HG02852 (cell line): ENCODE data around the gene PGBD5.
"Not testable (repeated sequence)": the region's sequence is repeated elsewhere in the genome, so short reads cannot be mapped to it uniquely, and the experiment has no call there.

Experiments used
- ATAC-seq: cut with Tn5 transposase; IDR thresholded peaks from one replicate; pipeline ENCODE4 v1.9.1; 2021; ENCODE audit warnings: mild to moderate bottlenecking, moderate library complexity; ENCODE audit not compliant: unreplicated experiment

Gene PGBD5

DNA sequence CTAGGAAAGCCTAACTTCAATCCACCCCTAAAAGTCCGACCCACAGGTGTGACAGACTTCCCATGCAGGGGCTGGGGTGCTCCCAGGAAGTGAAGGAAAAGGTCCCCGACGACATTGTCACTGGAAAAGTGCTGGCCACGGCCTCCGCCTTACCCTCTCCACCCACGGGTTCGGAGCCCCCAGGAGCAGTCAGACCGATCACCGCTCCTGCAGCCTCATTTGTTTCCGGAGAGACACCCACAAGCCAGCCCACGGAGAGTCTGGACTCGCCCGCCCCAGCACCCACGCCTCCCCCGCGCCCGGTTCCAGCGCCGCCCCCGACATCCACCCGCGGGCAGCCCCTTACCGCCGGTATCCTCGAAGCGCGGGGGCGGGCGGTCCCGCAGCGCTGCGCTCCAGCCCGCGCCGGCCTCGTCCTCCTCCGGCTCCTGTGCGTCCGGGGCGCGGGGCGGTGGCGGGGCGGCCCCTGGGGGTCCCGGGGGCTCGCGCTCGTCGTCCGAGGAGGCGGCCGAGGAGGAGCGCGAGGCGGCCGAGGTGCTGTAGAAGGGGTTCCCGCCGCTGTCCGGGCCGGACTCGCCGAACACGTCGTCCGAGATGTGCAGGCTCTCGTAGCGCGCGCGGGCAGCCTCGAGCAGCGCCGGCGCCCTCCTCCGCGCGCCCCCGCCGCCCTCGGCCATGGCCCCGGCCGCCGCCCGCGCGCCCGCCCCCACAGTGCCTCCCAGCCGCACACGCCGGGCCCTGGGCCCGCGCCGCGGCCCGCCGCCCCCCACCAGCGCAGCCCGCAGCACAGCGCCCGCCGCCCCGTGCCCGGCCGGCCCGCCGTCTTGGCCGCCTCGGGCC, 660 bp downstream of the PGBD5 start:
- no peak for ATAC-seq

DNA sequence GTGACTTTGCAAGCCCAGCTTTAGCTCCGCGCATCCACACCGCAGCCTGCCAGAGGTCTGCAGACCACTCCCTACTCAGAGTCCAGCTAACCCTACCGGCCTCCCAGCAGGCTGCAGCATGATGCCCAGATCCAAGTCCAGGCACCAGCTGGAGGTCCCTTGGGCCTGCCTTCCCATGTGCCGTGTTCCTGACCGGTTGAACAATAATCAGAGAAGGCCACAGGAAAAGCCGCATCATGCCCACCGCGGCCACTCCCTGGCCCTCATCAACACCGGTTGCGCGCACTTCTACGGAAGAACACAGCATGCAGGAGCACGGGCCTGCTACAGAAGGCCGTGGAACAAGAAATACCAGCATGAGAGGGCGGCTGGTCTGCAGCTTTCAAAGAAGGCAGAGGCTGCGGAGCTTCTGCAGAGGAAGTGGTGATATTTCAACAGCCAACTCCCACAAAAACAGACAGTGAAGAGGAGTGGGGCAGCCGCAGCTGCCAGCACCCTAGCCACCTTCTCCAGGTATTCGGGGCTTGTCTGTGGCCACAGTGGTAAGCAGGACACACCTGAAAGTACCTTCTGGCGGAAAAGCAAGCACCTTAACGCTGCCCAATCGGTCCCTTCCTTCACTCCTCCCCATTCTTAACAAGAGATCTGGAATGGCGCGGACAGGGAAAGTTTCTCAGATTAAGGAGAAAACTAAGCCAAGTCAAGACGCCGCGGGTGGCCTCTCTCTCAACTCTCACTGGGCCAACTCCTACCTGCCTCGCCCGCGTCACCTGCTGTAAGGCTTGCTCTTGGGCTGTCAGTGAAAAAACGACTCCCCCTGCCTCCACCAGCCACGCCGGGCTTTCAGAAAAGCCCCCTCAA, 1.5 kb downstream of the PGBD5 start:
- ATAC-seq, result no peak

GRCh38 chr1:230423951-230424350, 2.2 kb downstream of the PGBD5 start:
- no peak for ATAC-seq

DNA sequence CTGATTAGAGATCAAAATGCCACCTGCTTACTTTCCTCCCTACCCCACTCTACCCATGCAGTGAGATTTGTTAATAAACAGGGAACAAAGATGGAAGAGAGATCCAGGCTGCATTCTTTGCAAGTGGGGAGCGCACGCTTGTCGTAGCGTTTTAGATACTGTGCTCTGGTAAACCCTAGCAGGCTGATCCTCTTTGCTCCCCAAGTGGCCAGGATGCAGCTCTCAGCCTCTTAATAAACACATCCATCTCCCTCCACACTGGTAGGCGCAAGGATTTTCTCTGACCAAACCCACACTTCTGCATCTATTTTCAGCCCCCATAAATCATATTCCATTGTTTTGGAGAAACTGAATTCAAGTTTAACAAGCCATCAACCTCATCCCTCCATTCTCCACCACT, 2.9 kb downstream of the PGBD5 start:
- ATAC-seq, result no peak

- no peak for ATAC-seq
These were observed 3.7 kb downstream of the PGBD5 start for GRCh38 chr1:230422221-230422981.

DNA sequence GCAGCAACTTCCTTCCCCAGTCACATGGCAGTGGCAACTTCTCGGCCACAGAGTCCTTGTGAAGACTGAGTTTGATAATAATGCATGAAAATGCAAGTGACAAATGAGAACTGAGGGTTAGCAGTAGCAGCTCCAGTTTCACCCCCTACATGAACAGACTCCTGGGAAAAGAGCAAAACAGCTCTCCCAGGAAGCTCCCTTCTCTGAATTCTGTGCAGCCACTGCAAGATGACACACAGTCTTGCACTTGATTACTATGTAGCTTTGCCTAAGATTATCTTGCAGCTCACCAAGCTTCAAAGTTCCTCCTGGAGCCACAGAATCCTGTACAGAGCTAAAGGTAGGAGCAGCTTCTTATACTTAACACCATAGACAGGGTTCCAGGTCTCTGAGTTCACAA, 4.7 kb downstream of the PGBD5 start:
- no peak for ATAC-seq

DNA sequence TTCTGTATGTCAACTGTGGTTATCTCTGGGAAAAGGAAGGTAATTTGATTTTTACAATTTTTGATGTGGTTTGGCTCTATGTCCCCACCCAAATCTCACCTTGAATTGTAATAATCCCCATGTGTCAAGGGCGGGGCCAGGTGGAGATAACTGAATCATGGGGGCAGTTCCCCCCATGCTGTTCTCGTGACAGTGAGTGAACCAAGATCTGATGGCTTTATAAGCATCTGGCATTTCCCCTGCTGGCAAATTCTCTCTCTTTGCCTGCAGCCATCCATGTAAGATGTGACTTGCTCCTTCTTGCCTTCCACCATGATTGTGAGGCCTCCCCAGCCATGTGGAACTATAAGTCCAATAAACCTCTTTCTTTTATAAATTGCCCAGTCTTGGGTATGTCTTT, 5.8 kb downstream of the PGBD5 start:
- ATAC-seq, result not testable (repeated sequence)

GRCh38 chr1:230416430-230416829, 9.7 kb downstream of the PGBD5 start:
- no peak for ATAC-seq

- no peak for ATAC-seq
These were observed 10.6 kb downstream of the PGBD5 start for GRCh38 chr1:230415405-230416132.

GRCh38 chr1:230414694-230415093, 11.4 kb downstream of the PGBD5 start:
- no peak for ATAC-seq

- ATAC-seq, result no peak
These were observed 12.0 kb downstream of the PGBD5 start for GRCh38 chr1:230414102-230414501.

- ATAC-seq, result no peak
These were observed 13.1 kb downstream of the PGBD5 start for GRCh38 chr1:230413061-230413460.

DNA sequence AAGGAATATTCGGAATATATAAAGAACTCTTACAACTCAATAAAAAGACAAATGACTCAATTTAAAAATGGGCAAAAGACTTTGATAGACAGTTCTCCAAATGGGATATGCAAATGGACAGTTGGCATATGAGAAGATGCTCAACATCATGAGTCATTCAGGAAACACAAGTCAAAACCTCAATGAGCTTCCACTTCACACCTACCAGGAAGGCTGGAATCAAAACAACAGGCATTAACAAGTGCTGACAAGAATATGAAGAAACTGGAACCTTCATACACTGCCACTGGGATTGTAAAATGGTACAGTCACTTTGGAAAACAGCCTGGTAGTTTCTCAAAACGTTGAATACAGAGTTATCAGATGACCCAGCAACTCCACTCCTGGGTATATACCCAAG, 17.2 kb downstream of the PGBD5 start:
- no peak for ATAC-seq

GRCh38 chr1:230407351-230407750, 18.8 kb downstream of the PGBD5 start:
- no peak for ATAC-seq

GRCh38 chr1:230406727-230407126, 19.4 kb downstream of the PGBD5 start:
- not testable (repeated sequence) for ATAC-seq

DNA sequence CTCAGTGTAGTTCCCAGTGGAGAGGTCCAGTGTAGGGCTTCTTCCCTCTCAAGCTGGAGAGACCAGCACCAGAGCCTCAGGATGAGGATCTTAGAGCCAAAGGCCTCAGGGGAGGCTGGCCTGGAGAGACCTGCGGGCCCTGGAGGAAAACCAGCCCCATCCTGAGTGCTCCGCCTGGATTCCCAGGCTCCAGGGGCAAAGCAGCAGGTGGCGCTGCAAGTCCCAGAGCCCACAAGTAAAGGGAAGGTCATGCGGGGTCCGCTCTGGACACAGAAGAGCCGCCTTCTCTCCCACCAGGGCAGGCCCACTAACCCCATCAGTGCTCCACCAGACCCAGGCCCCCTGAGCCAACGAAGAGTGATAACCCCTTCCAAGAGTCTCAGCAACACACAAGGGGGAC, 22.7 kb downstream of the PGBD5 start:
- ATAC-seq, result no peak

DNA sequence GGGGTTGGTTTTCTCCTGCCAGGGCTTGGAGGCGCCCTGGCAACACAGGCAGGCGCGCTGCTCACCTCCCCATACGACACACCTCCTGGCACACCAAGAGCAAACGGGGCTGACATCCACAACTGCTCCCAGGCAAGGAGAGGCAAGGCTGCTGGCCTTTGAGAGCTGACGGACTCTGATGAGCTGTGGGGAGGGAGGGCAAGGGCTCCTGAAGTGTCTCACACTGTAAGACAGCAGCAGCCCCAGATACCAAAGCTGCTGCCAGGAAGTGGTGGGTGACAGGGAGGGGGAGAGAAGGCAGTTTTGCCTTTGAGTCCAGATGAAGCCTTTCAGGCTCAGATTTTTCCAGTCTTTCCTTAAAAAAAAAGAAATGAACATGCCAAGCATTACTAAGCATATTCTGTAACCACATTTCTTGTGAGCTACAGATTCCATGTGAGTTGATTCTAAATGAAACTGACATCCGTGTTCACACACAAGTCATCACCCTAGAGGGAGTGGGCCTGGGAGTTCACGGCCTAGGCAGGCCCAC, 24.3 kb downstream of the PGBD5 start:
- no peak for ATAC-seq

DNA sequence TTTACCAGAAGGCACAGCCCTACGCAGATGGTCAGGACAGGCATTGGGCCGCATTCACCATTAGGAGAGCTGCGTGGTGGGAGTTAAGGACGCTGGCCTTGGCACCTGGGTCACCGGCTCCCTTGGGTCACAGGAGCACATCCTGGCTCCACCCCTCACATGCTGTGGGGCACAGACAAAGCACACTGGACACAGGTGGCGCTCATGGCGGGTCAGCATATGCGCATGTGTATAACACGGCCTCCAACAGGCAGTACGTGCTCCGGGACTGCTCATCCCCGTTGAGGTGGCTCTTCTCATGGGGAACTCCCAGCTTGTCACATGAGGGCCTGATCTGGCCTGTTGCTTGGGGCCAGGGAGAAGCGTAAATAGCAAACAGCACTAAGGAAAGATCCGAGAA, 25.0 kb downstream of the PGBD5 start:
- no peak for ATAC-seq

DNA sequence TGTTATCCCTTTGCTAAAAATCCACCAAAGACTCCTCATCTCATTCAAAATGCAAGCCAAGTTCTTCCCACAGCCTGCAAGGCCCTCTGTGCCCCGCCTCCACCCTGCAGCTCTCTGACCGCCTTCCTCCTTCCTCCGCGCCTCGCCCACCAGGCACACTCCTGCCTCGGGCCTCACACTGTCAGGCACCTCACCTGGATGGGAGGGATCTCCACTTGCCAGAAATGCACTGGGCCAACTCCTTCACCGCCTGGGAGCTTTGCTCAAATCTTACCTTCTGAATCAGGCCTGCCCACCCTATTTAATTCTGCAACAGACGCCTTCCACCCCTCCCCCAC, 26.2 kb downstream of the PGBD5 start:
- ATAC-seq, result no peak

DNA sequence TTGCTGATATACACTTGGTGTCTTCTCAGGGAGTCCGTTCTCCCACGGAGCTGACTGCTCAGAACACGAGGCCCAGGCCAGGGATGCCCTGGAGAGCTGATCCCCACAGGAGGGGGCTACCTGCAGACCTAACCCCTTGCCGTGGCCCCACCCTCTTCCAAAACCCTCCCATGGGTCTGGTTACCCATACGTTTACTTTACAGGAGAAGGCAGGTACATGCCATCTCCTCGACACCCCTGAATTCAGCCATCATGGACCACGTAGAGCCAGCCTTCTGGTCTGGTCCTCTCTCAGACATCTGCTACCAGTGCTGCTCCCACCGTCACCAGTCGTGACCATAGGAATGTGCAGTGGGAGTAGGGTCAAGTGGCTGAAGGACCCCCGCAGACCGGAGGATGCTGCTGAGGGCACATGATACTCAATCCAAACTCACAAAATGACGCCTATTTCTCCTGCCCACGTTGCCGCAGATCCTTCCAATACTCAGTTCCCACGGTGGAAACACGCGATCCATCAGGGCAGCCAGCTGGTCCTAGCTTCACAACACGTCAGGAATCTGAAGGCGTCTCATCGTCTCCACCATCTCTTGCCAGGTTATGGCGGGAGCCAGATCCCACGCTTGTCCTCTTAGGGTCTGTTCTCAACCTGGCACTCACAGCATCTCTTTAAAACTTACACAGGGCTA, 26.7 kb downstream of the PGBD5 start:
- no peak for ATAC-seq
